Measurements from ENCODE around the gene SYNGR1. TPM values are rescaled to one million over a fixed set of nuclear protein-coding genes. Genes with fewer than 3 reads are reported as not detected.
"Not testable (repeated sequence)": the region's sequence is repeated elsewhere in the genome, so short reads cannot be mapped to it uniquely, and the experiment has no call there.

SYNGR1 gene
- total and polyA plus RNA-seq, 9 donors: 13.1 to 104 (median 74.7) TPM

DNA sequence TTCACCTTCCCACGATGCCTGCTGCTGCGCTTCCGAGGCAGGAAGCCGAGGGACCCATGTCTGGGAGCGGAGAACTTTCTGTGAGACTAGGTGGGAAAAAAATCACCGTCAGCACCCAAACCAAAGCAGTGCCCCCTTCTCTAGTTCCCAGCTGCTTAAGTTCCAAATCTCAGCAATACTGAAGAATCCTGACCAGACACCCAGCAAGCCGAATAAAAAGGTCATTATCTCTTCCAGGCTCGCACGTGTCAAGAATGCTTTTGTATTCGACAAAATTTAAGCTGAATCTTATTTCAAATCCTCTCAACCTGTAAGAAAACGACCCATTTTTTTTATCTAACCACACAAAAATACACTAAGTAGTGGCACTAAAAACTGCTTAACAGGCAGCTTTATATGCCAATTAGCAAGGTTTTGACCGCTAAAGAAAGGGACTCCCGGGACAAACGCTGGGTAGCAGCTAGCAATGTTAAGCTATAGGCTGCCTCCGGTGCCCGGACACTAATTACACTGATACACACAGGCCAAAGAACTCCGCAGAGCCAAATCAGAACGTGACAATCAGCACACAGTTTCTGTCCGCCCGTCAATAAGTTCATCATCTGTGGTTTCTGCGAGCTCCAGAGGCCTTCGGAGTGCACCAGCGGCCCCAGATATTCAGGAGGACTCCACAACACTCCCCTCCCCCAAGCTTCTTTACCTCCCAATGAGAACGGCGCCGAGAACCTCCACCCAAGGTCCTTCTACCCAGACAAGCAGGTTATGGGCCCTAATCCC lies 31.1 kb upstream of the SYNGR1 start:
- intact Hi-C loops (cut with DNase I): loop anchor here (5.0 to 10.0 kb wide), 6 partner anchors 166 to 446 kb away; partner anchors contain the start of genes ATF4 (in 3 of the 4), CBX6 (in 1 of the 4), CBX7 (in 1 of the 4) and MIEF1 (in 1 of the 4)
- H3K36me3 ChIP-seq: no peaks in the 10 kb centered on the region
- peak overlapping the region; percentile 83 for H3K4me3 ChIP-seq
- H3K4me1 ChIP-seq (ENCODE audit: insufficient read depth): peaks cover 11% of the 10 kb centered on the region
- H3K27ac ChIP-seq: peak overlapping the region; percentile 88 to 93
- 1 to 4% (median 2%) methylated on average over 26 of the region's 26 CpGs for WGBS, 3 donors
- DNase-seq: no peak
- no peaks in the 10 kb centered on the region for H3K27me3 ChIP-seq
- TF ChIP-seq EP300 (IDR thresholded peaks at IDR 0.05): no peak
- TF ChIP-seq CTCF (IDR thresholded peaks at IDR 0.05): no peak
- no peak for TF ChIP-seq POLR2A (IDR thresholded peaks at IDR 0.05)
- H3K9me3 ChIP-seq: no peaks in the 10 kb centered on the region

DNA sequence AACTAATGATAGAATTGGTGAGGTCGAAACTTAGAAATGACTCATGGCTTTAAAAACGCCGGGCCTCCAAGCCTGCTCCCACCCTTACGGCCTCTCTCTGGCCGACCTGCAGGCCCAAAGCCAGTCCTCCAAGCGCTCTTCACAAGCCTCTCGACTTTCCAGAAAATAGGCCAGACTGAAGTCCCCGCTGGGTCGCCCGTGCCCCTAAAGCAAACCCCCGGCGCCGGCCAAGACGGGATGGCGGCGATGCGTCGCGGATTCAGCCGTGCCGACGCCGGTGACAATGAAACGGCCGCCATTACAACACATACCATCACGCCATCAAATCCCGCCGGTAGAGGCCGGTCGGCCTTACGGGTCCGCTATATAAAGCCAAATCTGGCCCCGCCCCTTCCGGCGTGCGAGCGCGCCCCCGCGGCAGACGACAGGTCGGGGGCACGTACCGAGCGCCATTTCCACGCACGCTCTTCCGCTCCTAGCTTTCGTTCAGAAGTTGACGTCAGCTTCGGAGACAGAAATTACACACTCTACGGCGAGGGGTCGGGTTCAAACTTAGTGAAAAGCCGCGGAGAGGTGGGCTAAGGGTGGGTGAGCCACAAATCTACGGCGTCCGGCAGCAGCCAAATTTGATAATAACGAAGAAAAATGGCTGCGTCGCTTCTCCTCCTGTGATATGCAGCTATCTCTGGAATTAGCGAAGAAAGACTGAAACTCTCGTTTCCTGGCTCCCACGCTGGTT lies 30.3 kb upstream of the SYNGR1 start, which contains the start of gene RPL3:
Gene RPL3 (minus strand): TSS at position 340 of the 739 bp plus-strand sequence. CDS start 26 bp downstream, at position 314.
- Histone ChIP-seq H3K4me3 (peak within 1 kb of the TSS; percentile 83), H3K27me3 (no peaks in the 10 kb centered on the region), H3K4me1 (ENCODE audit: insufficient read depth) (peaks cover 11% of the 10 kb centered on the region), H3K36me3 (no peaks in the 10 kb centered on the region), H3K27ac (peak within 1 kb of the TSS; percentile 88 to 93), H3K9me3 (no peaks in the 10 kb centered on the region)
- TF ChIP-seq POLR2A (IDR thresholded peaks at IDR 0.05) (peak; percentile 92), EP300 (IDR thresholded peaks at IDR 0.05) (peak; percentile 74), CTCF (IDR thresholded peaks at IDR 0.05) (peak in 2 of 3 donors; percentile 33 to 51)
- peak; percentile 95 to 99 (median 98) for DNase-seq
- WGBS, 3 donors: 0 to 1% (median 0%) methylated on average over 64 to 65 of the region's 65 CpGs
- intact Hi-C loops (cut with DNase I): loop anchor here (5.0 to 10.0 kb wide), 6 partner anchors 167 to 447 kb away; partner anchors contain the start of genes ATF4 (in 3 of the 4), CBX6 (in 1 of the 4), CBX7 (in 1 of the 4) and MIEF1 (in 1 of the 4)

- peak overlapping the region; percentile 83 for H3K4me3 ChIP-seq
- intact Hi-C loops (cut with DNase I): not testable (repeated sequence)
- 85 to 91% (median 90%) methylated on average over 24 of the region's 24 CpGs for WGBS, 3 donors
Measured at GRCh38 chr22:39320616-39321029, 29.2 kb upstream of the SYNGR1 start.

GRCh38 chr22:39325392-39325932 lies 24.3 kb upstream of the SYNGR1 start:
- TF ChIP-seq EP300 (IDR thresholded peaks at IDR 0.05) (no peak), POLR2A (IDR thresholded peaks at IDR 0.05) (no peak), CTCF (IDR thresholded peaks at IDR 0.05) (no peak)
- DNase-seq: no peak
- Histone ChIP-seq H3K4me1 (ENCODE audit: insufficient read depth) (no peaks in the 10 kb centered on the region), H3K4me3 (no peak overlapping the region), H3K27ac (no peak overlapping the region), H3K27me3 (no peaks in the 10 kb centered on the region), H3K36me3 (no peaks in the 10 kb centered on the region), H3K9me3 (no peaks in the 10 kb centered on the region)
- 58 to 68% (median 66%) methylated on average over 2 of the region's 2 CpGs for WGBS, 3 donors
- intact Hi-C loops (cut with DNase I): no loop called here

More at GRCh38 chr22:39320616-39321029, 29.2 kb upstream of the SYNGR1 start:
- H3K27me3 ChIP-seq; H3K9me3 ChIP-seq; H3K36me3 ChIP-seq; H3K4me1 ChIP-seq (ENCODE audit: insufficient read depth): not testable (repeated sequence)
- peak in 1 of 5 donors; percentile 47 for DNase-seq
- peak overlapping the region in 1 of 2 donors; percentile 93 for H3K27ac ChIP-seq
